K562 (cell line): ENCODE measurements around the gene CHRNB1. TPM values are rescaled to one million over a fixed set of nuclear protein-coding genes. Genes with fewer than 3 reads are reported as not detected.
A peak's percentile ranks its signal among the peaks of the same experiment; 100 is the strongest.

Experiments
- ADNP ChIP-seq: fragments of 200-800 bp; sonication (Bioruptor generic); IDR thresholded peaks from 2 replicates; pipeline ENCODE4 v1.6.1; 2016; ENCODE audit warnings: missing genetic modification characterization, missing compliant biosample characterization
- ARID4B ChIP-seq: sonication (generic); formaldehyde crosslinking; IDR thresholded peaks from 2 replicates; pipeline ENCODE4 v1.8.0; 2022; ENCODE audit warnings: mild to moderate bottlenecking, missing genetic modification reagents
- CBX2 ChIP-seq: fragments of 200-600 bp; sonication (generic); IDR thresholded peaks from one replicate; pipeline ENCODE4 v1.6.1; 2012; ENCODE audit warnings: mild to moderate bottlenecking, low read length, inconsistent platforms; ENCODE audit not compliant: insufficient read depth, poor library complexity, severe bottlenecking
- DEAF1 ChIP-seq: fragments of 450-650 bp; formaldehyde crosslinking; IDR thresholded peaks from 2 replicates; pipeline ENCODE4 v1.4.0; 2020; ENCODE audit warnings: mild to moderate bottlenecking, moderate library complexity
- GTF3C2 ChIP-seq: IDR thresholded peaks from 3 replicates; pipeline ENCODE4 v1.6.1; 2011; ENCODE audit warnings: borderline replicate concordance, mild to moderate bottlenecking, moderate library complexity; ENCODE audit not compliant: insufficient read length; ENCODE audit errors: extremely low read depth
- HSF4 ChIP-seq: fragments of 250-450 bp; sonication (Bioruptor Pico); IDR thresholded peaks from 2 replicates; pipeline ENCODE4 v2.1.2; 2022; ENCODE audit warnings: mild to moderate bottlenecking, moderate library complexity, borderline replicate concordance
- LEF1 ChIP-seq: fragments of 450-650 bp; IDR thresholded peaks from 2 replicates; pipeline ENCODE4 v1.6.1; 2016; ENCODE audit warnings: mild to moderate bottlenecking
- MLLT1 ChIP-seq, 2 experiments: fragments of 450-650 bp; IDR thresholded peaks; 2 replicates each; pipeline ENCODE4 v1.6.1; 2016
- SRF ChIP-seq, 2 experiments: fragments of 250-450, 450-650 bp in 1 of 2; sonication (Bioruptor Pico) in 1 of 2; sonication (generic) in 1 of 2; formaldehyde crosslinking; IDR thresholded peaks; 2 replicates each; pipeline versions ENCODE4 v1.5.0 to v1.5.1; 2020 to 2022; ENCODE audit warnings: mild to moderate bottlenecking in 1 of 2, missing genetic modification reagents in 1 of 2
- SRSF7 ChIP-seq: fragments of 200-400 bp; formaldehyde crosslinking; optimal IDR thresholded peaks from 2 replicates; pipeline ENCODE3; 2017; ENCODE audit warnings: mild to moderate bottlenecking, low read depth, low read length
- TCF7L2 ChIP-seq: fragments of 150-350 bp; IDR thresholded peaks from 2 replicates; pipeline ENCODE4 v1.6.1; 2016; ENCODE audit warnings: low read depth, mild to moderate bottlenecking, low read length, moderate library complexity
- TEAD1 ChIP-seq, 2 experiments: fragments of 450-650 bp in 1 of 2; sonication (generic) in 1 of 2; formaldehyde crosslinking; IDR thresholded peaks; 2 replicates each; pipeline versions ENCODE4 v1.4.0 to v1.8.0; 2020 to 2022; ENCODE audit warnings: mild to moderate bottlenecking in 2 of 2, missing genetic modification reagents in 1 of 2
- U2AF2 ChIP-seq: fragments of 200-400 bp; formaldehyde crosslinking; optimal IDR thresholded peaks from 2 replicates; pipeline ENCODE3; 2017; ENCODE audit warnings: low read depth, mild to moderate bottlenecking, low read length
- ZNF324 ChIP-seq: fragments of 250-450 bp; sonication (Bioruptor Pico); IDR thresholded peaks from 2 replicates; pipeline ENCODE4 v1.4.0; 2020; ENCODE audit warnings: mild to moderate bottlenecking
- ZNF695 ChIP-seq: fragments of 450-650 bp; formaldehyde crosslinking; IDR thresholded peaks from 2 replicates; pipeline ENCODE4 v1.4.0; 2020; ENCODE audit warnings: mild to moderate bottlenecking, moderate library complexity
- ZNF77 ChIP-seq: fragments of 250-450 bp; sonication (Bioruptor Pico); IDR thresholded peaks from 2 replicates; pipeline ENCODE4 v1.5.0; 2020
- ZSCAN29 ChIP-seq: fragments of 450-650 bp; IDR thresholded peaks from 2 replicates; pipeline ENCODE4 v1.6.1; 2017
- polyA plus RNA-seq, 8 experiments: library from polyadenylated mRNA; depleted of rRNA in 4 of 8; stranded (reverse) in 5 of 8; unstranded in 3 of 8; fragments of >200 nt; fragmentation: Nextera tagmentation in 2 of 8; fragmentation: Illumina TruSeq in 1 of 8; extraction: Ambion mirVana in 2 of 8; extraction: Trizol in 1 of 8; gene quantifications; 2 replicates each; pipeline versions ENCODE4 v1.2.1 to v1.2.3, GENCODE V29; 2011 to 2014; ENCODE audit warnings: inconsistent platforms in 1 of 8, missing spikeins in 1 of 8
- total RNA-seq, 7 experiments: library from RNA; depleted of rRNA in 6 of 7; stranded (reverse); fragments of >200 nt in 6 of 7; fragmentation: Illumina TruSeq in 2 of 7; extraction: Trizol in 2 of 7; gene quantifications; 2 replicates each; pipeline versions ENCODE4 v1.2.1 to v1.2.3, GENCODE V29; 2011 to 2021; ENCODE audit warnings: low replicate concordance in 1 of 7

The CHRNB1 gene
- total and polyA plus RNA-seq, 9 of the 15 experiments (the other 6 are each of a cell fraction or from before 2014, with no cell fraction given), result 4.7 to 12.3 (median 6.8) TPM

GRCh38 chr17:7484067-7484918, 39.4 kb downstream of the CHRNB1 start, which contains the start of gene POLR2A (continued):
- TF ChIP-seq GTF3C2 (no peak), ZNF324 (CRISPR knock-in tag) (no peak), SRF (CRISPR knock-in tag; IDR thresholded peaks at IDR 0.05) (no peak), TCF7L2 (peak; percentile 86), ARID4B (no peak), ZNF695 (CRISPR knock-in tag) (no peak), ZSCAN29 (no peak), CBX2 (no peak), U2AF2 (no peak), DEAF1 (0 out of 2 replicates have a peak, but pooled peaks have one; percentile 9), ADNP (tag) (no peak), ZNF77 (no peak), HSF4 (no peak), SRSF7 (no peak), LEF1 (no peak), MLLT1 (IDR thresholded peaks at IDR 0.05) (peak; percentile 94 to 98), TEAD1 (CRISPR knock-in tag; IDR thresholded peaks at IDR 0.05) (peak in 1 of 2 experiments; percentile 15; a peak in 1 of 4 replicates)
